GM23248 (cell line): ENCODE measurements around the gene C22orf23.

Source experiments
- EZH2 ChIP-seq: fragments of 200-600 bp; sonication (generic); IDR thresholded peaks from 2 replicates; pipeline ENCODE4 v1.6.1; 2018; ENCODE audit warnings: antibody characterized with exemption, mild to moderate bottlenecking; ENCODE audit not compliant: insufficient read depth, poor library complexity, severe bottlenecking
- EZH2phosphoT487 ChIP-seq: fragments of 200-600 bp; sonication (generic); IDR thresholded peaks from 2 replicates; pipeline ENCODE4 v1.6.1; 2018; ENCODE audit warnings: antibody characterized with exemption, moderate library complexity, mild to moderate bottlenecking, low read depth; ENCODE audit not compliant: insufficient read depth

DNA sequence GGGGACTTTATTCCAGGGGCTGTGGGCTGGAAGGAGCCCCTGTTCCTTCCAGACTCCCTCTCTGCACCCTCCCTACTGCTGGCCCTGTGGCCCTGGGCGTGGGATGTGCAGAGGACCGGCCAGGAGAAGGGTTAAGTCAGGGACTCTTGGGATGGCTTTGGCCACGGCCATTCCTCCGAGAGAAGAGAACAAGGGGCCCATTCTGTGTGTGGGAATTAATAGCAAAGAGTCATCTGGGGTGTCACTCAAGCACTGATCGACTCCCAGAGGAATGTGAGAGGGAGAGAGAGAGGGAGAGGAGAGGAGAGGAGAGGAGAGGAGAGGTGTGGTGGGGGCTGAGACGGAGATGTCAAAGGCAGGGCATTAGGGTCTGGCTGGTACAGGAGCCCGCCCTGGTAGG is 45.1 kb upstream of the C22orf23 start:
- TF ChIP-seq EZH2 (no peak), EZH2phosphoT487 (no peak)
